ENCODE results near the gene TSPAN31. TPM values are rescaled to one million over a fixed set of nuclear protein-coding genes. Genes with fewer than 3 reads are reported as not detected.
"Not testable (repeated sequence)": the region's sequence is repeated elsewhere in the genome, so short reads cannot be mapped to it uniquely, and the experiment has no call there.

The TSPAN31 gene
- polyA plus RNA-seq, 1 donor (not counting 4 experiments of a cell fraction or from before 2014, with no cell fraction given) = 47.7 TPM

GRCh38 chr12:57713209-57713608 is 31.6 kb upstream of the TSPAN31 start:
- DNase-seq (ENCODE audit: low read depth, low spot score) (no peak), FAIRE-seq (no peak)
- no peak overlapping the region for H3K9ac ChIP-seq (ENCODE audit: control insufficient read depth, extremely low read depth, insufficient read depth, low read length)
- no peaks in the 10 kb centered on the region for H4K20me1 ChIP-seq (ENCODE audit: control insufficient read depth, extremely low read depth, insufficient read depth, low read length)
- H3K9me3 ChIP-seq (ENCODE audit: control insufficient read depth, low read depth, low read length) = no peaks in the 10 kb centered on the region
- H3K9me1 ChIP-seq (ENCODE audit: control insufficient read depth, extremely low read depth, insufficient read depth, low read length) = no peaks in the 10 kb centered on the region
- no peak overlapping the region for H2AFZ ChIP-seq (ENCODE audit: control insufficient read depth, low read length)
- TF ChIP-seq CTCF (optimal IDR thresholded peaks at IDR 0.05 in 1 of 3, IDR thresholded peaks at IDR 0.05 in 1 of 3, conservative IDR thresholded peaks at IDR 0.05 in 1 of 3; ENCODE audit: extremely low read depth in 1 of 3, insufficient read depth in 2 of 3, low read length in 3 of 3) = no peak
- no peak overlapping the region for H3K27ac ChIP-seq (ENCODE audit: control insufficient read depth, insufficient read depth, low read length)
- H3K27me3 ChIP-seq (ENCODE audit: control insufficient read depth, extremely low read depth, insufficient read depth, low read length) = no peaks in the 10 kb centered on the region
- no peaks in the 10 kb centered on the region for H3K79me2 ChIP-seq (ENCODE audit: control insufficient read depth, insufficient read depth, low read length)
- H3K4me3 ChIP-seq (ENCODE audit: control insufficient read depth in 2 of 3, extremely low read depth in 1 of 3, insufficient read depth in 2 of 3, low read depth in 1 of 3, low read length in 3 of 3) = no peak overlapping the region
- H3K36me3 ChIP-seq (ENCODE audit: control insufficient read depth in 2 of 2, extremely low read depth in 1 of 2, insufficient read depth in 2 of 2, low read length in 2 of 2) = peaks cover 5 to 7% of the 10 kb centered on the region in 2 experiments
- H3K4me1 ChIP-seq (ENCODE audit: control insufficient read depth, extremely low read depth, insufficient read depth, low read length) = no peaks in the 10 kb centered on the region
- dilution Hi-C loops (cut with MboI; ENCODE audit: extremely low pct_ligation_motif_present, low sequenced_read_pairs) = no loop called here
- no peak overlapping the region for H3K4me2 ChIP-seq (ENCODE audit: control insufficient read depth, extremely low read depth, insufficient read depth, low read depth, low read length)

- DNase-seq (ENCODE audit: low read depth, low spot score); FAIRE-seq; H3K4me1 ChIP-seq (ENCODE audit: control insufficient read depth, extremely low read depth, insufficient read depth, low read length); H3K9me1 ChIP-seq (ENCODE audit: control insufficient read depth, extremely low read depth, insufficient read depth, low read length); dilution Hi-C loops (cut with MboI; ENCODE audit: extremely low pct_ligation_motif_present, low sequenced_read_pairs); H3K9me3 ChIP-seq (ENCODE audit: control insufficient read depth, low read depth, low read length); H3K4me3 ChIP-seq (ENCODE audit: control insufficient read depth in 2 of 3, extremely low read depth in 1 of 3, insufficient read depth in 2 of 3, low read depth in 1 of 3, low read length in 3 of 3); H3K9ac ChIP-seq (ENCODE audit: control insufficient read depth, extremely low read depth, insufficient read depth, low read length); H3K27me3 ChIP-seq (ENCODE audit: control insufficient read depth, extremely low read depth, insufficient read depth, low read length); H2AFZ ChIP-seq (ENCODE audit: control insufficient read depth, low read length); H4K20me1 ChIP-seq (ENCODE audit: control insufficient read depth, extremely low read depth, insufficient read depth, low read length); H3K4me2 ChIP-seq (ENCODE audit: control insufficient read depth, extremely low read depth, insufficient read depth, low read depth, low read length); H3K27ac ChIP-seq (ENCODE audit: control insufficient read depth, insufficient read depth, low read length); H3K79me2 ChIP-seq (ENCODE audit: control insufficient read depth, insufficient read depth, low read length): not testable (repeated sequence)
- peaks cover 5 to 14% of the 10 kb centered on the region in 2 experiments for H3K36me3 ChIP-seq (ENCODE audit: control insufficient read depth in 2 of 2, extremely low read depth in 1 of 2, insufficient read depth in 2 of 2, low read length in 2 of 2)
Measured at GRCh38 chr12:57715036-57715748, 29.6 kb upstream of the TSPAN31 start.

- DNase-seq (ENCODE audit: low read depth, low spot score) (no peak), FAIRE-seq (no peak)
- Histone ChIP-seq H3K9me3 (ENCODE audit: control insufficient read depth, low read depth, low read length) (no peaks in the 10 kb centered on the region), H3K79me2 (ENCODE audit: control insufficient read depth, insufficient read depth, low read length) (no peaks in the 10 kb centered on the region), H4K20me1 (ENCODE audit: control insufficient read depth, extremely low read depth, insufficient read depth, low read length) (no peaks in the 10 kb centered on the region), H2AFZ (ENCODE audit: control insufficient read depth, low read length) (no peak overlapping the region), H3K27me3 (ENCODE audit: control insufficient read depth, extremely low read depth, insufficient read depth, low read length) (no peaks in the 10 kb centered on the region), H3K36me3 (ENCODE audit: control insufficient read depth in 2 of 2, extremely low read depth in 1 of 2, insufficient read depth in 2 of 2, low read length in 2 of 2) (peaks cover 9 to 14% of the 10 kb centered on the region in 2 experiments), H3K4me2 (ENCODE audit: control insufficient read depth, extremely low read depth, insufficient read depth, low read depth, low read length) (no peak overlapping the region), H3K4me1 (ENCODE audit: control insufficient read depth, extremely low read depth, insufficient read depth, low read length) (no peaks in the 10 kb centered on the region), H3K27ac (ENCODE audit: control insufficient read depth, insufficient read depth, low read length) (no peak overlapping the region), H3K9me1 (ENCODE audit: control insufficient read depth, extremely low read depth, insufficient read depth, low read length) (no peaks in the 10 kb centered on the region), H3K9ac (ENCODE audit: control insufficient read depth, extremely low read depth, insufficient read depth, low read length) (no peak overlapping the region), H3K4me3 (ENCODE audit: control insufficient read depth in 2 of 3, extremely low read depth in 1 of 3, insufficient read depth in 2 of 3, low read depth in 1 of 3, low read length in 3 of 3) (no peak overlapping the region)
- TF ChIP-seq EZH2 (IDR thresholded peaks at IDR 0.05; ENCODE audit: low read length) (no peak), CTCF (optimal IDR thresholded peaks at IDR 0.05 in 1 of 3, IDR thresholded peaks at IDR 0.05 in 1 of 3, conservative IDR thresholded peaks at IDR 0.05 in 1 of 3; ENCODE audit: extremely low read depth in 1 of 3, insufficient read depth in 2 of 3, low read length in 3 of 3) (no peak)
- dilution Hi-C loops (cut with MboI; ENCODE audit: extremely low pct_ligation_motif_present, low sequenced_read_pairs) = no loop called here
Measured at GRCh38 chr12:57715786-57716185, 29.1 kb upstream of the TSPAN31 start.

Data from keratinocyte (primary cell).